GM18520 (cell line): Measurements from ENCODE around the gene SETD2.
A peak's percentile ranks its signal among the peaks of the same experiment; 100 is the strongest.

ENCODE experiments used
- ATAC-seq: cut with Tn5 transposase; IDR thresholded peaks from one replicate; pipeline ENCODE4 v1.9.1; 2021; ENCODE audit not compliant: unreplicated experiment

The SETD2 gene

DNA sequence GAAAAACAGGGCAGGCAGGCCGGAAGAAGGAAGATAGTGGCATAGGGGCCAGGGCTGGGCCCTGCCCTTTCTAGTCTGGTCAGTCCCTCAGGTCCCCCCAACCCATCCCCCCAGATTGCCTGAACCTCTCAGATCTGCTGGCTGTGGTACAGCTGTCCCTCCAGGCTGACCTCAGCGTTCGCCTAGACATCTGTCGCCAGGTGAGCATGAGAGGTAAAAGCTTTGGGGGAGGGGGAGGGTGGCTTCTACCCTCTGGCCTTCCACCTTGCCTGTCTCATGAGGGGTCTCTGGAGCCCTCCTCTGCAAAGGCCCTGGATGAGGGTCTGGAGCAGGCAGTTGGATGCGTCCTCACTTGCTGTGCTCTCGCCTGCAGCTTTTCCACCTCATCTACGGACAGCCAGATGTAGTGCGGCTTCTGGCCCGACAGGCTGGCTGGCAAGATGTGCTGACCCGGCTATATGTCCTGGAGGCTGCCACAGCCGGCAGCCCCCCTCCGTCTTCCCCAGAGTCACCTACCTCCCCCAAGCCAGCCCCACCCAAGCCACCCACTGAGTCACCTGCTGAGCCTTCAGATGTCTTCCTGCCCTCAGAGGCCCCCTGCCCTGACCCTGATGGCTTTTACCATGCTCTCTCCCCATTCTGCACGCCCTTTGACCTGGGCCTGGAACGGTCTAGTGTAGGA lies 164.3 kb downstream of the SETD2 start:
- no peak for ATAC-seq

DNA sequence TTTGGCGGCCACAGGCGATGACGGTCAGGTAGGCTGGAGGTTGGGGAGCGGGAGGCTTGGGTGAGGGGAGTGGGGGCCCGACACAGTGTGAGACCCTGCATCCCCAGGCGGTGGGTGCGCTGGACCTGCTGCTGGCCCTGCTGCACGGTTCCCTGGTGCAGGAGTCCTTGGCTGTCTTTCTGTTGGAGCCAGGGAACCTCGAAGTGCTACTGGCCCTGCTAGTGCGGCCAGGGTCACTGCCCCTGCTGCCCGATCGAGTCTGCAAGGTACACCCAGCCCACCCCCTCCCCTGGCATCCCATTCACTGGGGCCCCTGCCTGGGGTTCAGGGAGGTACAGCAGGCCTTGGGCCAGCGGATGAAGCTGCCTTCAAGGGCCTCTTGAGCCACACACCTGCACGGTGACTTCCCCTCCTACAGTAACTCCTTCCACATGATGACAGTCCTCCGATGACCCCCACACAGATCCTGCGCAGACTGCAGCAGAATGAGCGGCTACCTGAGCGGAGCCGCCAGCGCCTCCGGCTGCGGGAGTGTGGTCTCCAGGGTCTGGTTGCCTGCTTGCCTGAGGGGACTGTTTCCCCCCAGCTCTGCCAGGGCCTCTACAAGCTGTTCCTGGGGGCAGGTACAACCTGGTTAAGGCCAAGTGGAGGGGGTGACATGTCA lies 164.9 kb downstream of the SETD2 start:
- no peak for ATAC-seq

DNA sequence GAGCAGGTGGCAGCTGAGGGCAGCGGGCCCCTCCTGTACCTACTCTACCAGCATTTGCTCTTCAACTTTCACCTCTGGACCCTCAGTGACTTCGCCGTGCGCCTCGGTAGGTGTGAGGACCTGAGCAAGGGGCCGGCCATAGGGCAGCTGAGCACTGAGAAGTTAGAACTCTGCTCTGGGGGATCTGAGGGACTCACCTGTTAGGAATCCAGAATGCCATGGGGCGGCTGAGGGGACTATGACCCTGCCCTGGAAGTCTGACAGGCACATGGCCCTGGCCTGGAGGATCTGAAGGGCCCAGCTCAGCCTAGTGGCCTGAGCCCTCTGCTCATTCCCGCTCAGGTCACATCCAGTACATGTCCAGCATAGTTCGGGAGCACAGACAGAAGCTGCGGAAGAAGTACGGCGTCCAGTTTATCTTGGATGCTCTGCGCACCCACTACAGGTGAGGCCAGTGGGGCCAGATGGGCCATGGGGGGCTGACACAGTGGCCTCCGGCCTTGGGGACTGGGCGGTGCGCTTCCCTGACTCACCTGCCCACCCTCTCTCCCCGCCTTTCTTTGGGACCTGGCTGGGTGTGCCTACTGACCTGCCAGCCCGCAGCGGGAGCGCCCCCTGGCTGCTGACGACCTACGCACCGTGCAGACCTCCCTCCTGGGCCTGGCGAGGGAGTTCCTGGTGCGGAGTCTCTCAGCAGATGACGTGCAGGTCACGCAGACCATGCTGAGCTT lies 165.6 kb downstream of the SETD2 start:
- ATAC-seq, result no peak

DNA sequence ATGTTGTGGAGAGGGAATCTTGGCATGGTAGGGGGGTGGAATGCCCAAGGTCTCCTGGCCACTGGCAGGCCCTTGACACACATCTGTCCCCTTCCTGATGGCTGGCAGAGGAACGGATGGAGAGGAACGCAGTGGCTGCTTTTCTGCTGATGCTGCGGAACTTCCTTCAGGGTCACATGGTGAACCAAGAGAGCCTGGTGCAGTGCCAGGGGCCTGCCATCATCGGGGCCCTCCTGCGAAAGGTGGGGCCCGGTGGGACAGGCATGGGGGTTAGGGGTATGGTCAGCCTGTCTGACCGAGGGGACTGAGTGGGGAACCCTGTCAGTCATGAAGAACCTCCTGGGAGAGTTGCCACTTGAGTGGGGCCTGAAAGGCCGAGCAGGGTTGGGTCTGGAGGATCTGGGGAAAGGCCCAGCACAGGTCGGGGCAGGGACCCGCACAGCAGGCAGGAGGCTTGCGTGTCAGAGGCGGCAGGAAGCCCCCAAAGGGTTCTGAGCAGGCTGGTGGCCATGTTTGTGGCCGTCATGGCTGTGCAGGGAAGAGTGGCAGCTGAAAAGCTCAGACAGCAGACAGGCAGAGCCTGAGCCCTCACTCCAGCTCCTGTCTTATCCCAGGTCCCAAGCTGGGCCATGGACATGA lies 166.3 kb downstream of the SETD2 start:
- ATAC-seq, result no peak

DNA sequence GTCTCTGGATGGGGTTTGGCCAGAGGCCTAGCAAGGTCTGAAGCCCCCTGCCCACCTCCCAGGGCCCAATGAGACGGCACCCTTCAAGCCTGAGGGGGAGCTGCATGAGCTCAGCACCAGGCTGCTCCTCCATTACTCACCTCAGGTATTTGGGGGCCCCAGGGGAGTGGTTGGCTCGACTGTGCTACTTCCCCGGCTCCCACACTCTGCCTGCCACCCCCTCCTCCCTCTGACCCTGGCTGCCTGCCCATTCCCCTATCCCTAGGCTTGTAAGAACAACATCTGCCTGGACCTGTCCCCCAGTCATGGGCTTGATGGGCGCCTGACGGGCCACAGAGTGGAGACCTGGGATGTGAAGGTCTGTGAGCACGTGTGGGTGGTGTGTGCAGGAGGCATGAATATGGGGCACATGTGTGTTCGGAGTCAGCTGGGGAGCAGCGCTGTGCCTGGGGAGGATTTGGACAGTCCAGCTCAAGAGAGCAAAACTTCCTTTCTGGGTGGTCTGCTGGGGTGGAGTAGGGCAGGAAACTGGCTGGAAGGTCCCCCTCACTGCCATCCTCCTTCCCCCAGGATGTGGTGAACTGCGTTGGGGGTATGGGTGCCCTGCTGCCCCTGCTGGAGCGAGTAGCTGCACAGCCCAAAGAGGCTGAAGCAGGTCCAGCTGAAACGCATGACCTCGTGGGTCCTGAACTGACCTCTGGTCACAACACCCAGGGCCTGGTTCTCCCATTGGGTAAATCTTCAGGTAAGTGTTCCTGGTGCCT lies 167.0 kb downstream of the SETD2 start:
- no peak for ATAC-seq

DNA sequence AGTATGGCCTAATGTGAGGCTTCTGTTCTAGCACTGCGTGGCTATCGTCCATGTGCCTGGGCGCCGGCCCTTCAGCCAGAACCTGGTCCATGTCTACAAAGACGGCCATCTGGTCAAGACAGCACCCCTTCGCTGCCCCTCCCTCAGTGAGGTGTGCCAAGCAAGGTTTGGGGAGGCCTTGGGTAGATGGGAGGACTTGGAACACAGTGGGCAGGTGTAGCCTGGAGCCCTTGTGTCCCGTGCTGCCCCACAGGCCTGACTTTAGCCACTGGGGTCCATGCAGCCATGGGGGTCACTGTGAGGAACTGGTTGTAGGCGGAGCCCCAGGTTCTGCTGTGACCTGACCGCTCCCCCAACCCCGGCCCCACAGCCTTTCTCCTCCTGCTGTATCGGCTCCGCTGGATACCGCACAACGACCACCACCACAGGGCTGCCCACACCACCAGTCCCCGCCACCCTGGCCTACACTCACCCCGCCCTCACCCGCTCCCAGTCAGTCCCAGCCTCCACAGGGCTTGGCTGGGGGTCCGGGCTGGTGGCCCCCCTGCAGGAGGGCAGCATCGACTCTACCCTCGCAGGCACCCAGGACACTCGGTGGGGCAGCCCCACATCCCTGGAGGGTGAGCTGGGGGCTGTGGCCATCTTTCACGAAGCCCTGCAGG lies 167.9 kb downstream of the SETD2 start:
- no peak for ATAC-seq

DNA sequence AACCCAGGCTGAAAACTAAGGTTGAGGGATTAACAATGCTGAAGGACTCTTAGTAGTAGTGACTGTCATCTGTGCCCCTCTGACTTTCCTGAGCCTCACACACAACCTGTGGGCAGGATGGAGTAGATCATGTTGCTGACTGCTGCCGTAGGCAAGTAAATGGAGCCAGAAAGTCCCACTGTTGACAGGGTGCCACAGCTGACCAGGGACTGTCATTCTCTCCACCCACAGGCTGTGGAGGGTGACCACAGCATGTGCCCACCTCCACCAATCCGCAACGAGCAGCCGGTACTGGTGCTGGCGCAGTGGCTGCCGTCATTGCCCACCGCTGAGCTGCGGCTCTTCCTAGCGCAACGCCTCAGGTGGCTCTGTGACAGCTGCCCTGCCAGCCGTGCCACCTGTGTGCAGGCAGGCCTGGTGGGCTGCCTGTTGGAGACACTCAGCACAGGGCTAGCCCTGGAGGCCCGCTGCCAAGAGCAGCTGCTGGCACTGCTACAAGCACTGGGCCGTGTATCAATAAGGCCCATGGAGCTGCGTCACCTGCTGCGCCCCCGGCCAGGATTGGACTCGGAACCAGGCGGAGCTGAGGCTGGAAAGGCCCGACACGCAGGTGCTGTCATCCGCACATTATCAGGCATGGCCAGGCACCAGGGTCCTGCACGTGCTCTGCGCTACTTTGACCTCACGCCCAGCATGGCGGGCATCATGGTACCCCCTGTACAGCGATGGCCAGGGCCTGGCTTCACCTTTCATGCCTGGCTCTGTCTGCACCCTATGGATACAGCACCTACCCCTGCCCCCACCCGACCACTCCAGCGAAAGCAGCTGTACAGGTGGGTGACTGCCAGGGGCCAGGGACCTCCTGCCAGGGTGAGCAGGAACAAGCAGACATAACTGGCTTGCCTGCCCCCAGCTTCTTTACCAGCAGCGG lies 168.8 kb downstream of the SETD2 start:
- no peak for ATAC-seq

DNA sequence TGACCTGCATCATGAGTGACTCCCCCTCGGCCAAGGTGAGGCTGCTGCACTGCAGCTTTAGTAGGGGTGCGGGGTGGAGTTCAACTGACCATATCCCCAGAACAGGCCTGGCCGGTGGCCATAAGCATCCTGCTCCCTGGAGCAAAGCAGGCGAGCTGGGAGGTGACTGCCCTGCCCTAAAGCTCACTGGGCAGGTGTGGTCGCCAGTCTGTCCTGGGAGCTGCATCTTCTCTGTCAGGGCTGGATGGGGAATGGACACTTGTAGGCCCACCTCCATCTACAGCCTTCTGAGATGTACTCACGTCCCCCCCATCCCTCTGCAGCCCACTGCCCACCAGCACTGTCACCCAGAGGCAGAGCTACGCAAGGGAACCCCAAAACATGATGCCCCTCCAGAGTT lies 169.9 kb downstream of the SETD2 start:
- ATAC-seq, result no peak

DNA sequence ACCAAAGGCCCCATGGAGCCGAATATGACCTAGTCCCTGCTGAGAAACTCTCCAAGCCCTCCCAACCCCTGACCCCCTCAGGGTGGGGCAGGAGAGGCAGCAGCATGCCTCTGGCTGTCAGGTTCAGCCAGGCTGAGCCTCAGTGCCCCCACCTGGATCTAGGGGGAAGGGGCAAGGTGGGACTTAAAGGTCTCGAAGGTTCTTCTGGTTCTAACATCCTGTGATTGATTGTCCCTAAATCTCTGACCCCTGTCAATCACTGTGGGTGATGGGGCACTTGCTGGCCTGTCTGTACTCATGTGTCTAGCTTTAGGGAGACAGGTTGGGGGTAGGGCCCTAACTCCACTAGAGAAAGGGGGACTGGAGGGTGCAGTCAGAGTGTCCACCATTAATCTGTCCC lies 170.6 kb downstream of the SETD2 start:
- no peak for ATAC-seq

DNA sequence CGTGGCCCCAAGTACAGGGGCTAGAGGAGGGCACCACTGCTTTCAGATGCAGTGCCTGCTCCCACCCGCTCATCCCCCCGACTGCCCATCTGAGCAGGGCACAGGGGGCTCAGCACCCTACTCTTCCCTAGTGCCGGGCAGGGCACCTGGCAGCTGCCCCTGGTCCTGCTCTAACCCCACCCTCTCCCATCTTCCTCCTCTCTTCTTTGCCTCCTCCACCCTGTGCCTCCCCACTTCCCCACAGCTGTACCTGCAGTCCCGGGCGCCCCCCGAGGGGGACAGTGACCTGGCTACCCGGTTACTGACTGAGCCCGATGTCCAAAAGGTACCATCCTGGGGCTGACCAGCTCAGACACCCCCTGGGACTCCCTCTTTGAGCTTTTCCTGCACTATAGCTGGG lies 171.7 kb downstream of the SETD2 start:
- no peak for ATAC-seq

DNA sequence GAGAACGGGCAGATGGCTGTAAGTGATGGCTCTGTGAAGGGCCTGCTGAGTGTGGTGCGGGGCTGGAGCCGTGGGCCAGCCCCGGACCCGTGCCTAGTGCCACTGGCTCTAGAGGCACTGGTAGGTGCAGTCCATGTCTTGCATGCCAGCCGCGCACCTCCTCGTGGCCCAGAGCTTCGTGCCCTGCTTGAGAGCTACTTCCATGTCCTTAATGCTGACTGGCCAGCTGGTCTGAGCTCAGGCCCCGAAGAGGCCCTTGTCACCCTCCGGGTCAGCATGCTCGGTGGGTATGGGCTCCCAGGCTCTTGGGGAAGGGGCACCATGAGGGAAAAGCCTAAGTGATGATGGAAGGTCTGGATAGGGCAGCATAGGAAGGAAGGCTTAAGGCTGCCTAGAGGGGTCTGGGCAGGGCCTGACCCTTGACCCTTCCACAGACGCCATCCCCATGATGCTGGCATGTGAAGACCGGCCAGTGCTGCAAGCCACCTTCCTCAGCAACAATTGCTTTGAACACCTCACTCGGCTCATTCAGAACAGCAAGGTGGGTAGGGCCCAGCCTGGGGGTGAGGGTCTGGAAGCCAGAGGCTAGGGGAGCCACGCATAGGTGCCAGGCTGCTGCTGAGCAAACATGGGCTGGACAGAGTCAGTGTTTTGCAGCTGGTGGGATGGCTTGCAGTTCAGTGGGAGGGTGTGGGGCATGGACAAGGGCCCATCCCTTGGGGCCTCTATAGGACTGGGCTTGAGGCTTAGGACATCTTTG lies 172.3 kb downstream of the SETD2 start:
- ATAC-seq, result no peak

DNA sequence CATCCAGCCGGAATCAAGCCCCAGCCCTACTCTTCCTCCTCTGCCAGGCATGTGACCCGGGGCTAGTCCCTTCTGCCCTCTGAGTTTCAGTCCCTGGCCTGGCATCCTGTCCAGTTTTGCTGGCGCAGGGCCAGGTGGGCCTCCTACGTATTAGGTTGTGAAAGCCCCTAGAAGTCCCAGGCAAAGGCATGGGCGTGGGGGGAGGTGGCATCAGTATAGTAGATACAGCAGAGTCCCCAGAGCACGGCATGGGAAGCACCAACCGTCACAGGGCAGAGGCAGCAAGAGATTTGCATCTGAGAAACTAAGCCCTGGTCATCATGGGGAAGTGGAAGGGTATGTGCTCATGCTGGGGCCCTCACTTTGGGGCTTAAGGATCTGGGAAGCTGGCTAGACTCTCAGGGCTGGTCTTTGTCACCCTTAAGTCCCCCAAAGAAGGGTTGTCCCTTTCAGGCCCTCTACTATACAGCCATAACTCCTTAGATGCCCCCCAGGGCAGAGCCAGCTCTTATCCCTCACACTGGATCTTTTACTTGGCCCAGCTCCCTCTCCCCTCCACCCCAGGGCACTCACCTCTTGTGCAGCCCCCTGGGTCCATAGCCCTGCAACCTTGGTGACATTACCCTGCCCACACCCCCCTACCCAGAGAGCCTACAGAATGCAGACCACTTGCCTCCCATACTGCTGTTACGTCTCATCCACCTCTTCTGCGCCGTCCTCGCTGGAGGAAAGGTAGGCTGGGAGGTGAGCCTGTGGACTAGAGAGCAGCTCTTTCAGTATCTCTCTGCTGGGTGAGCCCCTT lies 173.1 kb downstream of the SETD2 start:
- no peak for ATAC-seq

DNA sequence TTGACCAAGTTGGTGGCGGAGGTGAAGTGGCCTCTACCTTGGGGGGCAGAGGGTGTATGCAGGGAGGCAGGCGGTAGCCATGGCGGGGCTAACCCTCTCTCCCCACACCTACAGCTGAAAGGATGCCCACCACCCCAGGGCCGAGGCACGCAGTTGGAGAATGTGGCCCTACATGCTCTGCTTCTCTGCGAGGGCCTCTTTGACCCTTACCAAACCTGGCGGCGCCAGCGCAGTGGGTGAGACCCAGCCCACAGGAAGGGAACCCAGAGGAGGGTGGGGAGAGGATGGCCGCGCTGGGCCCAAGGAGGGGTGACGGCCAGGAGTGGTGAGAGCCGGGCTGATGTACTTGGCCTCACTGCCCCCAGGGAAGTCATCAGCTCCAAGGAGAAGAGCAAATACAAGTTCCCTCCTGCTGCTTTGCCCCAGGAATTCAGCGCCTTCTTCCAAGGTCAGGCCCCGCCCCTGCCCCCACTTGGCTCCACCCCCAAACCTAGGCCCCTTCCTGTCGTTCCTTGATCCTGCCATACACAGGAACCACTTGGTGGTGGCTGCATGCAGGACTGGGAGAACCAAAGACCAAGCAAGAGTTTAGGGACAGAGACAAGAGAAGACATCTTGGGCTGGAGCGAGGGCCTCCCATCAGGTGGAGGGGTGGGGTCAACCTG lies 174.6 kb downstream of the SETD2 start:
- no peak for ATAC-seq

DNA sequence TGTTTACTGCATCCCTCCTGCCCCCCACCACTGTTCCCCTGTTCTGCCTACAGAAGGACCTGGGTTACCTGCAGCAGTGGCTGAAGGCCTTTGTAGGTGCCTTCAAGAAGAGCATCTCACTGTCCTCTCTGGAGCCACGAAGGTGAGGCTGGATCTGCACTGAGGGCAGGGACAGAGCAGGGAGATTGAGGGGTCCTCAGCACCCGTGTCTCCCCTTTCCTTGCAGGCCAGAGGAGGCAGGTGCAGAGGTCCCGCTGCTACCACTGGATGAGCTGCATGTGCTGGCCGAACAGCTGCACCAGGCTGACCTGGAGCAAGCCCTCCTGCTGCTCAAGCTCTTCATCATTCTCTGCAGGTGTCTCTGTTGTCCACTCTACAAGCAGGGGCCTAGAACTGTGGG lies 175.3 kb downstream of the SETD2 start:
- no peak for ATAC-seq

DNA sequence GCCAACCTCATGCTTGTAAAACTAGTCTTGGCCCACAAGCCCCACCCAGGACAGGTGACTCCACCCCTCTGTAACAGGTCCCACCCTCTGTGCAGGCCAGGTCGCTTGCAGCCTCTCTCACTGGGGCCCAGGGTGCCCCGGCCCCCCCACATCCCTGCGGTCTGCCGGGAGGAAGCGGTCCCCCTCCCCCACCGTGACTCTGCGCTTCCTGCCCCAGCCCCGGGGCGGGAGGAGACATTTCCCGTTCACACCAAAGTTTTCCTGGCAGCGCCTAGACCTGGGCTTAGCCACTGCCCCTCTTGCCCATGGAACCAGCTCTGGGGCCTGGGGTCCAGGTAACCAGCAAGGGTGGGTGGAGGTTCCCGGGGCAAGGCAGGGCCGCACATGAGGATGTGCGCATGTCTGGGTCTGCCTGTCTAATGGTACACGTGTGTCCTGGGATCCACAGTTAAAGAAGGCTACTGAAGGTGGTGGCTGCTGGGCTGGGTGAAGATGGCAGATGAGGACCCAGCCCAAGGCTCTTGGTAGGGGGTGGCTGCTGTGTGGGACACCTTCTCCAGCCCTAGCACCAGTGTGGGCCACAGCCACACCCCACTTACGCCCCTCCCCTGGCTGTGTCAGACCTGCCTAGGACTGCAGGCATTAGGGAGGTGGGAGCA lies 176.0 kb downstream of the SETD2 start:
- ATAC-seq, result peak; percentile 42

DNA sequence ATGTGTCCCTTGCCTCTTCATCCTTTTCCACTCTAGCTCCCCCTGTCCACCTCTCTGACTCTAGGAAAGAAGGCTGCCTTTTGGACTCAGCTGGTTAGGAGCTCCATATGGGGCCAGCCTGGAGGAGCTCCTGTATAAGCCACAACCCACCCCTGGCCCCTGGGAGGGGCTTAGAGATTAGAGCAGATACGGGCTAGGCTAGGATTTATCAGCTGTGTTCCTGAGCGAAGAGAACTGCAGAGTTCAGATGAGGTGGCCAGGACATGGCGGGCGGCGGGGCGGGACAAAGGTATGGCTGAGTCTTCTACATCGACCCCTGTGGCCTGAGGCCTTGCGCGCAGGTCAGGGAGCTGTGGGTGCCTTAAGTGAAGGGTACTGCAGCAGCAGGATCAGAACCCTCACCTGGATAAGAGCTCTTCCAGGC lies 176.6 kb downstream of the SETD2 start:
- no peak for ATAC-seq

DNA sequence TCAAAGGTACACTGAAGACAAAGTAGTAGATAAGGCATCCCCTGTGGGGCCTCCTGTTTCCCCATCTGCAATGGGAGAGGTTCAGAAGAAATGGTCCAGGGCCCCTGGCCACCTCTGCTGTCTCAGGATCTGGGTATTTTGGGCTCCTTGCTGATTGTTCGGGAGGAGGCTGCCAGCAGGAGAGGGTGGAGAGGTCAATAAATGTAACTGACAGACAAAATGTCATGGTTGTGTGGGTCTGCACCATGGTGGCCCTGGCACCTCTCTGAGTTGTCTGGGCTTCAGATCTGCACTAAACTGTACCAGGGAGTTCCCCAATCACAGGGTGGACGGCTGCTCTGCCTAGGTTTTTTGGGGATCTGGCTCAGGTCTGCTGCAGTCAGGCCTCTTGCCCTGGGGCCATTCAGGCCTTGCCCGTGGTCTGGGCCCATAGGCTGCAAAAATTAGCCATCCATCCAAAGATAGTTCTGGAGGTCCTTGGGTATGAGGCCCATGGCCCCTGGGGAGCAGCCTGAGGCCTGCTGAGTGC lies 177.1 kb downstream of the SETD2 start:
- ATAC-seq, result no peak
